Smooth muscle cell (in vitro differentiated cells): Measurements from ENCODE around the gene PDHA2. TPM values are rescaled to one million over a fixed set of nuclear protein-coding genes. Genes with fewer than 3 reads are reported as not detected.
"Not testable (repeated sequence)": the region's sequence is repeated elsewhere in the genome, so short reads cannot be mapped to it uniquely, and the experiment has no call there.

Source experiments
- DNase-seq: peaks from one replicate; lab custom pipeline; 2025; ENCODE audit not compliant: unreplicated experiment; lab: John Stamatoyannopoulos, UW
- H2AFZ ChIP-seq: fragments of 200-600 bp; sonication (generic); 2 replicates; pipeline ENCODE4 v1.6.0; 2016; ENCODE audit warnings: antibody characterized with exemption, low read depth, mild to moderate bottlenecking
- H3F3A ChIP-seq: fragments of 200-600 bp; sonication (generic); 2 replicates; pipeline ENCODE4 v1.6.0; 2017; ENCODE audit warnings: antibody characterized with exemption, low read depth
- H3K27ac ChIP-seq: fragments of 200-600 bp; sonication (generic); 2 replicates; pipeline ENCODE4 v1.5.1; 2016; ENCODE audit warnings: low read depth, mild to moderate bottlenecking
- H3K27me3 ChIP-seq: fragments of 200-600 bp; sonication (generic); 2 replicates; pipeline ENCODE4 v1.6.1; 2016; ENCODE audit warnings: low read depth, mild to moderate bottlenecking
- H3K36me3 ChIP-seq: fragments of 200-600 bp; sonication (generic); 2 replicates; pipeline ENCODE4 v1.5.1; 2016; ENCODE audit warnings: low read depth
- H3K4me1 ChIP-seq: fragments of 200-600 bp; sonication (generic); 2 replicates; pipeline ENCODE4 v1.5.1; 2016; ENCODE audit warnings: low read depth
- H3K4me2 ChIP-seq: fragments of 200-600 bp; sonication (generic); 2 replicates; pipeline ENCODE4 v1.6.0; 2016; ENCODE audit warnings: mild to moderate bottlenecking
- H3K4me3 ChIP-seq: fragments of 200-600 bp; sonication (generic); 2 replicates; pipeline ENCODE4 v1.5.1; 2016; ENCODE audit warnings: mild to moderate bottlenecking
- H3K79me2 ChIP-seq: fragments of 200-600 bp; sonication (generic); 2 replicates; pipeline ENCODE4 v1.6.0; 2016; ENCODE audit warnings: low read depth, mild to moderate bottlenecking
- H3K9ac ChIP-seq: fragments of 200-600 bp; sonication (generic); 2 replicates; pipeline ENCODE4 v1.6.0; 2016; ENCODE audit warnings: low read depth
- H3K9me3 ChIP-seq: fragments of 200-600 bp; sonication (generic); replicated peaks from 2 replicates; pipeline ENCODE4 v1.5.1; 2016; ENCODE audit warnings: low read depth
- H4K20me1 ChIP-seq: fragments of 200-600 bp; sonication (generic); 2 replicates; pipeline ENCODE4 v1.6.0; 2016; ENCODE audit warnings: low read depth
- CTCF ChIP-seq: fragments of 200-600 bp; sonication (generic); IDR thresholded peaks from 2 replicates; pipeline ENCODE4 v1.5.1; 2017; ENCODE audit warnings: borderline replicate concordance, mild to moderate bottlenecking, antibody characterized with exemption; ENCODE audit not compliant: insufficient read depth, poor library complexity, severe bottlenecking
- WGBS: methylation state at CpG from one replicate; pipeline ENCODE4 v1.1.7; 2016; ENCODE audit warnings: low lambda C conversion rate; 5-methylcytosine and 5-hydroxymethylcytosine counted together
- polyA plus RNA-seq: library from polyadenylated mRNA; unstranded; fragments of >200 nt; fragmentation: Nextera tagmentation; extraction: Ambion mirVana; gene quantifications from 2 replicates; pipeline ENCODE4 v1.2.1, GENCODE V29; 2016
- total RNA-seq: library from RNA; depleted of rRNA; stranded (reverse); fragments of >200 nt; gene quantifications from 2 replicates; pipeline ENCODE4 v1.2.3, GENCODE V29; 2014

PDHA2 gene
- total and polyA plus RNA-seq, 2 experiments from 2014 or later, result not detected

GRCh38 chr4:95857761-95858160, 17.9 kb downstream of the PDHA2 start:
- no peaks in the 10 kb centered on the region for H3K79me2 ChIP-seq
- no peak overlapping the region for H2AFZ ChIP-seq
- no peaks in the 10 kb centered on the region for H3F3A ChIP-seq
- DNase-seq, result no peak
- TF ChIP-seq CTCF, result no peak
- H3K4me2 ChIP-seq, result no peak overlapping the region
- H3K27ac ChIP-seq, result no peak overlapping the region
- no peak overlapping the region for H3K4me3 ChIP-seq
- 76% methylated on average over 1 of the region's 1 CpG for WGBS
- no peaks in the 10 kb centered on the region for H3K9me3 ChIP-seq
- H4K20me1 ChIP-seq, result no peaks in the 10 kb centered on the region
- H3K9ac ChIP-seq, result no peak overlapping the region
- no peaks in the 10 kb centered on the region for H3K36me3 ChIP-seq
- H3K27me3 ChIP-seq, result no peaks in the 10 kb centered on the region
- no peaks in the 10 kb centered on the region for H3K4me1 ChIP-seq

GRCh38 chr4:95867919-95868318, 28.0 kb downstream of the PDHA2 start:
- peaks cover 12% of the 10 kb centered on the region for H3K9me3 ChIP-seq
- no peaks in the 10 kb centered on the region for H3K36me3 ChIP-seq
- TF ChIP-seq CTCF, result no peak
- no peak overlapping the region for H3K4me2 ChIP-seq
- no peaks in the 10 kb centered on the region for H3K4me1 ChIP-seq
- H3F3A ChIP-seq, result no peaks in the 10 kb centered on the region
- no peak overlapping the region for H3K4me3 ChIP-seq
- no peak for DNase-seq
- no peak overlapping the region for H3K27ac ChIP-seq
- no peaks in the 10 kb centered on the region for H4K20me1 ChIP-seq
- no peak overlapping the region for H3K9ac ChIP-seq
- H3K79me2 ChIP-seq, result no peaks in the 10 kb centered on the region
- no peaks in the 10 kb centered on the region for H3K27me3 ChIP-seq
- H2AFZ ChIP-seq, result no peak overlapping the region

GRCh38 chr4:95869414-95869813, 29.5 kb downstream of the PDHA2 start:
- DNase-seq, H3K27ac ChIP-seq, H3K4me3 ChIP-seq, H4K20me1 ChIP-seq, H3K9ac ChIP-seq, H3K4me1 ChIP-seq, H3K9me3 ChIP-seq, H3F3A ChIP-seq, H2AFZ ChIP-seq, H3K4me2 ChIP-seq, H3K27me3 ChIP-seq, H3K36me3 ChIP-seq, H3K79me2 ChIP-seq: not testable (repeated sequence)
- 100% methylated on average over 1 of the region's 1 CpG for WGBS

GRCh38 chr4:95869961-95870500, 30.1 kb downstream of the PDHA2 start:
- no peaks in the 10 kb centered on the region for H3K79me2 ChIP-seq
- H4K20me1 ChIP-seq, result no peaks in the 10 kb centered on the region
- DNase-seq, result no peak
- H3K27ac ChIP-seq, result no peak overlapping the region
- no peaks in the 10 kb centered on the region for H3K27me3 ChIP-seq
- no peak overlapping the region for H3K4me2 ChIP-seq
- no peak overlapping the region for H3K4me3 ChIP-seq
- H3F3A ChIP-seq, result no peaks in the 10 kb centered on the region
- no peaks in the 10 kb centered on the region for H3K4me1 ChIP-seq
- WGBS, result 38% methylated on average over 1 of the region's 1 CpG
- H3K9ac ChIP-seq, result no peak overlapping the region
- H3K36me3 ChIP-seq, result no peaks in the 10 kb centered on the region
- no peak overlapping the region for H2AFZ ChIP-seq
- peaks cover 5% of the 10 kb centered on the region for H3K9me3 ChIP-seq
- TF ChIP-seq CTCF, result no peak
